PC-9 (cell line): Measurements from ENCODE around the gene RALBP1. TPM values are rescaled to one million over a fixed set of nuclear protein-coding genes. Genes with fewer than 3 reads are reported as not detected.

ENCODE experiments used
- BruUV-seq: library from RNA; stranded (reverse); fragments of 400-500 nt; replicated peaks from 2 replicates; lab custom pipeline; 2021; lab: Mats Ljungman, UMichigan
- CTCF ChIA-PET: fragments of 300-600 bp; sonication (Branson Sonifier 250); formaldehyde crosslinking; loops from one replicate; lab custom pipeline; 2022; ENCODE audit warnings: antibody characterized with exemption; lab: Charles Lee
- POLR2A ChIA-PET: fragments of 300-600 bp; sonication (Branson Sonifier 250); formaldehyde crosslinking; loops from one replicate; lab custom pipeline; 2022; ENCODE audit warnings: antibody characterized with exemption; ENCODE audit not compliant: unreplicated experiment; lab: Charles Lee
- DNase-seq, 2 experiments: peaks; one replicate each; pipeline versions ENCODE4 v3.0.0 to v3.0.0-alpha.2; 2015 to 2022; ENCODE audit warnings: mixed read lengths in 1 of 2
- H2AFZ ChIP-seq: fragments of 200-600 bp; sonication (generic); 2 replicates; pipeline ENCODE4 v1.8.1; 2017; ENCODE audit warnings: antibody characterized with exemption
- H3F3A ChIP-seq: fragments of 200-600 bp; sonication (generic); 2 replicates; pipeline ENCODE4 v1.8.1; 2017; ENCODE audit warnings: antibody characterized with exemption, mild to moderate bottlenecking, low read depth; ENCODE audit not compliant: insufficient read depth
- H3K27ac ChIP-seq: fragments of 200-600 bp; sonication (generic); 2 replicates; pipeline ENCODE4 v1.6.1; 2016; ENCODE audit warnings: mixed run types
- H3K27me3 ChIP-seq: fragments of 200-600 bp; sonication (generic); 2 replicates; pipeline ENCODE4 v1.6.1; 2016; ENCODE audit warnings: low read depth, mixed run types; ENCODE audit not compliant: insufficient read depth
- H3K36me3 ChIP-seq: fragments of 200-600 bp; sonication (generic); 2 replicates; pipeline ENCODE4 v1.6.1; 2016; ENCODE audit warnings: low read depth, mixed run types
- H3K4me1 ChIP-seq: fragments of 200-600 bp; sonication (generic); replicated peaks from 2 replicates; pipeline ENCODE4 v1.6.1; 2016; ENCODE audit warnings: mixed run types; ENCODE audit not compliant: insufficient read depth
- H3K4me2 ChIP-seq: fragments of 200-600 bp; sonication (generic); 2 replicates; pipeline ENCODE4 v1.6.1; 2017; ENCODE audit warnings: mixed run types
- H3K4me3 ChIP-seq: fragments of 200-600 bp; sonication (generic); 2 replicates; pipeline ENCODE4 v1.6.1; 2016; ENCODE audit warnings: mixed run types
- H3K79me2 ChIP-seq: fragments of 200-600 bp; sonication (generic); 2 replicates; pipeline ENCODE4 v1.6.1; 2017; ENCODE audit warnings: low read depth, mixed run types
- H3K9me2 ChIP-seq: fragments of 200-600 bp; sonication (generic); 2 replicates; pipeline ENCODE4 v1.8.1; 2017; ENCODE audit warnings: mild to moderate bottlenecking; ENCODE audit not compliant: insufficient read depth
- H3K9me3 ChIP-seq: fragments of 200-600 bp; sonication (generic); 2 replicates; pipeline ENCODE4 v1.8.1; 2016; ENCODE audit warnings: low read depth; ENCODE audit not compliant: insufficient read depth
- H4K20me1 ChIP-seq: fragments of 200-600 bp; sonication (generic); 2 replicates; pipeline ENCODE4 v1.8.1; 2017; ENCODE audit not compliant: insufficient read depth
- CTCF ChIP-seq: fragments of 200-600 bp; sonication (generic); conservative IDR thresholded peaks from 2 replicates; pipeline ENCODE4 v1.6.1; 2017; ENCODE audit warnings: mixed run types, antibody characterized with exemption, mild to moderate bottlenecking, moderate library complexity
- EZH2 ChIP-seq: fragments of 200-600 bp; sonication (generic); IDR thresholded peaks from 2 replicates; pipeline ENCODE4 v1.8.0; 2017; ENCODE audit warnings: antibody characterized with exemption, low read depth
- intact Hi-C: fragments of 100-400 bp; cut with micrococcal nuclease; formaldehyde crosslinking; loops from one replicate; pipeline ENCODE4 v1.10.0; 2022; ENCODE audit not compliant: unreplicated experiment
- total RNA-seq: library from RNA; stranded (reverse); gene quantifications from 2 replicates; pipeline ENCODE4 v1.2.3, GENCODE V29; 2021

The RALBP1 gene
- total RNA-seq, 1 experiment from 2014 or later, result 95.0 TPM

- H3K36me3 ChIP-seq, result no peaks in the 10 kb centered on the region
- H3K4me3 ChIP-seq, result no peak overlapping the region
- no peak for DNase-seq
- H3K4me1 ChIP-seq, result no peaks in the 10 kb centered on the region
- H3K9me2 ChIP-seq, result no peaks in the 10 kb centered on the region
- TF ChIP-seq CTCF (no peak), EZH2 (no peak)
- no TSS peak for BruUV-seq
- intact Hi-C loops, result no loop called here
- no peaks in the 10 kb centered on the region for H3K27me3 ChIP-seq
- H4K20me1 ChIP-seq, result no peaks in the 10 kb centered on the region
- no peaks in the 10 kb centered on the region for H3K79me2 ChIP-seq
- H3K27ac ChIP-seq, result no peak overlapping the region
- CTCF ChIA-PET, result no interaction called here
- POLR2A ChIA-PET, result no interaction called here
- H3K4me2 ChIP-seq, result no peak overlapping the region
- H2AFZ ChIP-seq, result no peak overlapping the region
- peaks cover 15% of the 10 kb centered on the region; the same call in 1 of the 2 replicates for H3K9me3 ChIP-seq
- peaks cover 7% of the 10 kb centered on the region; the same call in 1 of the 2 replicates for H3F3A ChIP-seq
Observed at GRCh38 chr18:9466127-9466526, 9.2 kb upstream of the RALBP1 start.

GRCh38 chr18:9466846-9467245 lies 8.5 kb upstream of the RALBP1 start:
- TF ChIP-seq EZH2, result no peak
- TF ChIP-seq CTCF, result no peak
- Histone ChIP-seq H3K9me2 (no peaks in the 10 kb centered on the region), H3K4me3 (no peak overlapping the region), H3K79me2 (no peaks in the 10 kb centered on the region), H3K36me3 (no peaks in the 10 kb centered on the region), H4K20me1 (no peaks in the 10 kb centered on the region), H3F3A (peaks cover 7% of the 10 kb centered on the region; the same call in 1 of the 2 replicates), H3K4me2 (no peak overlapping the region), H3K27ac (no peak overlapping the region), H3K4me1 (no peaks in the 10 kb centered on the region), H3K9me3 (peaks cover 15% of the 10 kb centered on the region; the same call in 1 of the 2 replicates), H3K27me3 (no peaks in the 10 kb centered on the region), H2AFZ (no peak overlapping the region)
- CTCF ChIA-PET, result no interaction called here
- POLR2A ChIA-PET, result no interaction called here
- intact Hi-C loops, result no loop called here
- BruUV-seq, result no TSS peak
- DNase-seq, result no peak

GRCh38 chr18:9468998-9469397 lies 6.3 kb upstream of the RALBP1 start:
- H3K27me3 ChIP-seq, result no peaks in the 10 kb centered on the region
- POLR2A ChIA-PET, result interaction anchor here (0.6 kb wide), 1 partner anchor 71 kb away, joined by 10 read pairs; no protein-coding TSS in a partner anchor
- no peak overlapping the region for H2AFZ ChIP-seq
- no peak overlapping the region for H3K27ac ChIP-seq
- TF ChIP-seq CTCF (no peak), EZH2 (no peak)
- CTCF ChIA-PET, result interaction anchor here (0.6 kb wide), 1 partner anchor 430 kb away, joined by 5 read pairs; no protein-coding TSS in a partner anchor
- H3K36me3 ChIP-seq, result no peaks in the 10 kb centered on the region
- intact Hi-C loops, result no loop called here
- no peak for DNase-seq
- H3K9me2 ChIP-seq, result no peaks in the 10 kb centered on the region
- H3K4me1 ChIP-seq, result peaks cover 5% of the 10 kb centered on the region
- H3F3A ChIP-seq, result peaks cover 9% of the 10 kb centered on the region; the same call in 1 of the 2 replicates
- no peak overlapping the region for H3K4me2 ChIP-seq
- no peaks in the 10 kb centered on the region for H4K20me1 ChIP-seq
- BruUV-seq, result no TSS peak
- peaks cover 15% of the 10 kb centered on the region; the same call in 1 of the 2 replicates for H3K9me3 ChIP-seq
- H3K4me3 ChIP-seq, result no peak overlapping the region
- H3K79me2 ChIP-seq, result peaks cover 5% of the 10 kb centered on the region; the same call in 1 of the 2 replicates
